ENCODE measurements around the gene ZNF672. TPM values are rescaled to one million over a fixed set of nuclear protein-coding genes. Genes with fewer than 3 reads are reported as not detected.
"Not testable (repeated sequence)": the region's sequence is repeated elsewhere in the genome, so short reads cannot be mapped to it uniquely, and the experiment has no call there.

The ZNF672 gene
- total RNA-seq, 1 donor, result 15.2 TPM

DNA sequence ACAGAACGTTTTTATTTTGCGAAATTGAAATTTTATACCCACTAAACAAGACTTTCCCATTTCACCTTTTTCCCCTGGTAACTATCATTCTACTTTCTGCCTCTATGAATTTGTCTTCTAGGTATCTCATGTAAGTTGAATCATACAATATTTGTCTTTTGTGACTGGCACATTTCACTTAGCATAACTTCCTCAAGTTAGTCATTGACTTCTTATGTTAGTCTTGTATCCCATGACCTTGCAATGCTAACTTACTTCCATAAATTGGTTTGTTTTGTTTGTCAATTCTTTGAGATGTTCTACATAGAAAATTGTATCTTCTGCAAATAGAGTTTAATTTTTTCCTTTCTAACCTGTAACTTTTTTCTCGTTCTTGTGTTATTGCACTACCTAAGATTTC lies 39.2 kb upstream of the ZNF672 start:
- Histone ChIP-seq H3K79me2 (ENCODE audit: insufficient read depth, low read length) (no peaks in the 10 kb centered on the region), H3K4me1 (ENCODE audit: insufficient read depth, low read length) (no peaks in the 10 kb centered on the region), H3K9me3 (ENCODE audit: low read depth, low read length) (no peaks in the 10 kb centered on the region), H4K20me1 (ENCODE audit: insufficient read depth, low read length) (no peaks in the 10 kb centered on the region), H3K4me3 (ENCODE audit: insufficient read depth, low read length) (no peak overlapping the region), H3K36me3 (ENCODE audit: insufficient read depth, low read length) (no peaks in the 10 kb centered on the region), H3K4me2 (ENCODE audit: insufficient read depth, low read length) (no peak overlapping the region), H2AFZ (ENCODE audit: low read length) (no peak overlapping the region), H3K27ac (ENCODE audit: low read depth, low read length) (no peak overlapping the region), H3K27me3 (ENCODE audit: insufficient read depth, low read length) (no peaks in the 10 kb centered on the region)
- TF ChIP-seq, protein P1, sequence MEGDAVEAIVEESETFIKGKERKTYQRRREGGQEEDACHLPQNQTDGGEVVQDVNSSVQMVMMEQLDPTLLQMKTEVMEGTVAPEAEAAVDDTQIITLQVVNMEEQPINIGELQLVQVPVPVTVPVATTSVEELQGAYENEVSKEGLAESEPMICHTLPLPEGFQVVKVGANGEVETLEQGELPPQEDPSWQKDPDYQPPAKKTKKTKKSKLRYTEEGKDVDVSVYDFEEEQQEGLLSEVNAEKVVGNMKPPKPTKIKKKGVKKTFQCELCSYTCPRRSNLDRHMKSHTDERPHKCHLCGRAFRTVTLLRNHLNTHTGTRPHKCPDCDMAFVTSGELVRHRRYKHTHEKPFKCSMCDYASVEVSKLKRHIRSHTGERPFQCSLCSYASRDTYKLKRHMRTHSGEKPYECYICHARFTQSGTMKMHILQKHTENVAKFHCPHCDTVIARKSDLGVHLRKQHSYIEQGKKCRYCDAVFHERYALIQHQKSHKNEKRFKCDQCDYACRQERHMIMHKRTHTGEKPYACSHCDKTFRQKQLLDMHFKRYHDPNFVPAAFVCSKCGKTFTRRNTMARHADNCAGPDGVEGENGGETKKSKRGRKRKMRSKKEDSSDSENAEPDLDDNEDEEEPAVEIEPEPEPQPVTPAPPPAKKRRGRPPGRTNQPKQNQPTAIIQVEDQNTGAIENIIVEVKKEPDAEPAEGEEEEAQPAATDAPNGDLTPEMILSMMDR (IDR thresholded peaks at IDR 0.05; ENCODE audit: extremely low read depth, low read depth, low read length), result no peak
- no peak for DNase-seq (ENCODE audit: insufficient read length, low spot score, missing footprints)

DNA sequence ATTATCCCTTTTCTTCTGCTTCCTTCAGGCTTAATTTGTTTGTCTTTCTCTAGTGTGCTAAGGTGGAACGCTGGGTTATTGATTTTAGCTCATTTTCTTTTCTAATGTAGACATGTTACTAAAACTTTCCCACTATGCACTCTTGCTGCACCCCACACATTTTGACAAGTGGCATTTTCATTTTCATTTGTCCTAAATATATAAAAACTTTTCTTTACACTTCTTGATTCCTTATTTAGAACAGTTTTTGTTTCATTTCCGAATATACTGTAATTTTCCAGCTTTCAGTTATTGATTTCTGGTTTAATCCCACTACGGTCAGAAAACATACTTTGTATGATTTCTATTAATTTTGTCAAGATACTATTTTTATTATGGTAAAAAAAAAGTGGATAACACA lies 37.6 kb upstream of the ZNF672 start:
- DNase-seq (ENCODE audit: insufficient read length, low spot score, missing footprints), result no peak
- no peaks in the 10 kb centered on the region for H4K20me1 ChIP-seq (ENCODE audit: insufficient read depth, low read length)
- no peak overlapping the region for H3K4me2 ChIP-seq (ENCODE audit: insufficient read depth, low read length)
- no peak overlapping the region for H3K4me3 ChIP-seq (ENCODE audit: insufficient read depth, low read length)
- no peaks in the 10 kb centered on the region for H3K4me1 ChIP-seq (ENCODE audit: insufficient read depth, low read length)
- no peak overlapping the region for H2AFZ ChIP-seq (ENCODE audit: low read length)
- no peaks in the 10 kb centered on the region for H3K27me3 ChIP-seq (ENCODE audit: insufficient read depth, low read length)
- H3K27ac ChIP-seq (ENCODE audit: low read depth, low read length), result no peak overlapping the region
- no peaks in the 10 kb centered on the region for H3K79me2 ChIP-seq (ENCODE audit: insufficient read depth, low read length)
- TF ChIP-seq, protein P1 (IDR thresholded peaks at IDR 0.05; ENCODE audit: extremely low read depth, low read depth, low read length), result no peak
- H3K36me3 ChIP-seq (ENCODE audit: insufficient read depth, low read length), result no peaks in the 10 kb centered on the region
- H3K9me3 ChIP-seq (ENCODE audit: low read depth, low read length), result no peaks in the 10 kb centered on the region

DNA sequence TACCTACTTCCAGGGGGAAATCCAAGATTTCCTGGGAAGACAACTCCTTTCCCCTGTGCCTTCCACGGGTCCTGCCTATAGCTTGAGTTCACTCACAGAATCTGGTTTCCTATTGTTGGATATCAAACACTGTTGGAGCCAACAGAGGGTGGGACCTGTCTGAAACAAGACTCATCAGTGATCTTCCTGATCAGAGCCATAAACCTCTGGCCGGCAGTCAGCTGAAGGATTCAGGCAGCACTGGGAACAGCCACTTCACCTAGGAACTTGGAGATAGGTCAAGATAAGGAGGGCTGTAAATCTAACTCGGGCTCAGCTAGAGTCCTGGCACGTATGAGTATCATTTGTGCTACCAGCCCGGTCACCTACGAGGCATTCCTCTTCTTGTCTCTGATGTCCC lies 35.6 kb upstream of the ZNF672 start:
- Histone ChIP-seq H2AFZ (ENCODE audit: low read length) (no peak overlapping the region), H4K20me1 (ENCODE audit: insufficient read depth, low read length) (no peaks in the 10 kb centered on the region), H3K9me3 (ENCODE audit: low read depth, low read length) (no peaks in the 10 kb centered on the region), H3K36me3 (ENCODE audit: insufficient read depth, low read length) (no peaks in the 10 kb centered on the region), H3K27me3 (ENCODE audit: insufficient read depth, low read length) (no peaks in the 10 kb centered on the region), H3K27ac (ENCODE audit: low read depth, low read length) (no peak overlapping the region), H3K4me3 (ENCODE audit: insufficient read depth, low read length) (no peak overlapping the region), H3K4me1 (ENCODE audit: insufficient read depth, low read length) (no peaks in the 10 kb centered on the region), H3K4me2 (ENCODE audit: insufficient read depth, low read length) (no peak overlapping the region), H3K79me2 (ENCODE audit: insufficient read depth, low read length) (no peaks in the 10 kb centered on the region)
- TF ChIP-seq, protein P1 (IDR thresholded peaks at IDR 0.05; ENCODE audit: extremely low read depth, low read depth, low read length), result no peak
- no peak for DNase-seq (ENCODE audit: insufficient read length, low spot score, missing footprints)

DNA sequence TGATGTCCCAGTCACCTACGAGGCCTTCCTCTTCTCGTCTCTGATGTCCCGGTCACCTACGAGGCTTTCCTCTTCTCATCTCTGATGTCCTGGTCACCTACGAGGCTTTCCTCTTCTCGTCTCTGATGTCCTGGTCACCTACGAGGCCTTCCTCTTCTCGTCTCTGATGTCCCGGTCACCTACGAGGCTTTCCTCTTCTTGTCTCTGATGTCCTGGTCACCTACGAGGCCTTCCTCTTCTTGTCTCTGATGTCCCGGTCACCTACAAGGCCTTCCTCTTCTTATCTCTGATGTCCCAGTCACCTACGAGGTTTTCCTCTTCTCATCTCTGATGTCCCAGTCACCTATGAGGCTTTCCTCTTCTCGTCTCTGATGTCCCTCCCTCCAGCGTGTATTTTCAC lies 34.5 kb upstream of the ZNF672 start:
- H3K4me3 ChIP-seq (ENCODE audit: insufficient read depth, low read length); H3K4me2 ChIP-seq (ENCODE audit: insufficient read depth, low read length); H2AFZ ChIP-seq (ENCODE audit: low read length); H3K27ac ChIP-seq (ENCODE audit: low read depth, low read length); H3K9me3 ChIP-seq (ENCODE audit: low read depth, low read length); DNase-seq (ENCODE audit: insufficient read length, low spot score, missing footprints); H3K79me2 ChIP-seq (ENCODE audit: insufficient read depth, low read length); H3K27me3 ChIP-seq (ENCODE audit: insufficient read depth, low read length); H4K20me1 ChIP-seq (ENCODE audit: insufficient read depth, low read length); H3K36me3 ChIP-seq (ENCODE audit: insufficient read depth, low read length); H3K4me1 ChIP-seq (ENCODE audit: insufficient read depth, low read length): not testable (repeated sequence)

Measured in osteoblast (primary cell).